GM19372 (cell line): ENCODE measurements around the gene MATN3.

Source experiments
- ATAC-seq: cut with Tn5 transposase; IDR thresholded peaks from one replicate; pipeline ENCODE4 v1.9.1; 2021; ENCODE audit warnings: mild to moderate bottlenecking, low read depth, moderate library complexity; ENCODE audit not compliant: unreplicated experiment

MATN3 gene

GRCh38 chr2:20040489-20041172, 28.2 kb upstream of the MATN3 start:
- no peak for ATAC-seq

- no peak for ATAC-seq
Measured at GRCh38 chr2:20037660-20038059, 25.2 kb upstream of the MATN3 start.

- no peak for ATAC-seq
Measured at GRCh38 chr2:20035955-20036666, 23.6 kb upstream of the MATN3 start.

GRCh38 chr2:20034821-20035220, 22.4 kb upstream of the MATN3 start:
- ATAC-seq = no peak

GRCh38 chr2:20034218-20034617, 21.8 kb upstream of the MATN3 start:
- ATAC-seq = no peak

- ATAC-seq = no peak
Measured at GRCh38 chr2:20033322-20033721, 20.9 kb upstream of the MATN3 start.

GRCh38 chr2:20030224-20030623, 17.8 kb upstream of the MATN3 start:
- no peak for ATAC-seq

GRCh38 chr2:20027705-20028434, 15.4 kb upstream of the MATN3 start:
- no peak for ATAC-seq

GRCh38 chr2:20027260-20027677, 14.8 kb upstream of the MATN3 start:
- ATAC-seq = no peak

GRCh38 chr2:20025065-20025786, 12.8 kb upstream of the MATN3 start:
- no peak for ATAC-seq

- ATAC-seq = no peak
Measured at GRCh38 chr2:20023688-20024087, 11.2 kb upstream of the MATN3 start.

- no peak for ATAC-seq
Measured at GRCh38 chr2:20021405-20022009, 9.0 kb upstream of the MATN3 start.

- no peak for ATAC-seq
Measured at GRCh38 chr2:20019747-20020146, 7.3 kb upstream of the MATN3 start.

GRCh38 chr2:20018601-20019152, 6.2 kb upstream of the MATN3 start:
- ATAC-seq = no peak

- no peak for ATAC-seq
Measured at GRCh38 chr2:20016346-20016745, 3.9 kb upstream of the MATN3 start.

- no peak for ATAC-seq
Measured at GRCh38 chr2:20015482-20016083, 3.1 kb upstream of the MATN3 start.

- no peak for ATAC-seq
Measured at GRCh38 chr2:20013126-20013849, 820 bp upstream of the MATN3 start.

- ATAC-seq = no peak
Measured at GRCh38 chr2:20012032-20012281, 511 bp downstream of the MATN3 start.

GRCh38 chr2:20011276-20012031, 1.0 kb downstream of the MATN3 start:
- ATAC-seq = no peak
